ENCODE results near the gene TMEM203. TPM values are rescaled to one million over a fixed set of nuclear protein-coding genes. Genes with fewer than 3 reads are reported as not detected.

Gene TMEM203
- total and polyA plus RNA-seq, 2 of the 13 experiments (the other 11 are each of a cell fraction or from before 2014, with no cell fraction given) = 23.4 to 36.7 TPM

DNA sequence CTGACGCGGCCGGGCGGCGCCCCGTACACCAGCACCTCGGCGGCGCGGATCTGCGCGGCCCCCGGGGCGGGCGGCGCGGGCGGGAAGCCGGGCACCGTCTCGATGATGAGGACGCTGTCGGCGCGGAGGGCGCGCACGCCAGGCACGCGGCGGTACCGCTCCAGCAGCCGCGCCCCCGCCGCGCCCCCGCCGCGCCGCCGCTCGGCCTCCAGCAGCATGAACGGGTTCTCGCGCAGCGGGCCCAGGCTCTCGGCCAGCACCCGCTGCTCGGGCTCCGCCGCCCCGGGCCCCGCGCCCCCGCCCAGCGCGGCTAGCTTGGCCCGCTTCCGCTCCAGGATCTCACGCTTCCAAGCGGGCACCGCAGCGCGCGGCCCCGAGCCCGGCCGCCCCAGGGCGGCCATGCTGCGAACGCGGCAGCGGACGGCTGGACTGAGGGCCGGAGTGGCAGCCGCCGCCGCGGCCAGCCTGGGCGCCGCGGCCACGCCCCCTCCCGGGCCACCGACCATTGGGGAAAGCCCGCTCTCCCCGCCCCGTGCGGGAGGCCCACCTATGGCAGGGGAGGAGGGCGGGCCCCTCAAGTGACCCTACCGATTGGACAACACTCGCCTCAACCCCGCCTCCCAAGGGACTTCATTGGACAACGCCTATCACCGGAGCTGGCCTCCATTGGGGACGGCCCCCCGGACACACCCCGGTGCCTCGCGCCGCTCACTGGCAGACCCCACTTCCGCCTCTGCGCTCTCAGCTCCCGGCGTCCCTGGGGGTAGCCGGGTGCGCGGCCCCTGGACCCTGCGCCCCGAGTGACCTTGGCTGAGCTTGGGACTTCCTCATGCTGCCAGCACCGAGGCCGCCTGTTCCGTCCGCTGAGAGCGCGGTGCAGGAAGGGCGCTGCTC lies 4.9 kb downstream of the TMEM203 start, which contains the start of gene TPRN (continued):
- TF ChIP-seq ZMAT3 (CRISPR knock-in tag; conservative IDR thresholded peaks at IDR 0.05) (peak; percentile 95), KLF11 (CRISPR knock-in tag; IDR thresholded peaks at IDR 0.05) (no peak; the same call in 1 of the 2 replicates), BORCS8-MEF2B (CRISPR knock-in tag; IDR thresholded peaks at IDR 0.05) (no peak), SRF (IDR thresholded peaks at IDR 0.05; ENCODE audit: low read depth, low read length) (no peak), ZNF160 (CRISPR knock-in tag; IDR thresholded peaks at IDR 0.05) (peak; percentile 30; the same call in 1 of the 2 replicates), ZFP90 (CRISPR knock-in tag; IDR thresholded peaks at IDR 0.05; ENCODE audit: borderline replicate concordance) (peak; percentile 63; the same call in 1 of the 2 replicates), ZBTB7A (CRISPR knock-in tag; IDR thresholded peaks at IDR 0.05) (peak; percentile 85; the same call in 1 of the 2 replicates), JDP2 (CRISPR knock-in tag; IDR thresholded peaks at IDR 0.05; ENCODE audit: borderline replicate concordance) (no peak), TOE1 (CRISPR knock-in tag; IDR thresholded peaks at IDR 0.05) (0 out of 2 replicates have a peak, but pooled peaks have one; percentile 67), SRY (CRISPR knock-in tag; IDR thresholded peaks at IDR 0.05) (peak; percentile 60; the same call in 1 of the 2 replicates), KDM3A (CRISPR knock-in tag; IDR thresholded peaks at IDR 0.05; ENCODE audit: low read depth) (peak; percentile 78; the same call in 1 of the 2 replicates), ZNF883 (CRISPR knock-in tag; IDR thresholded peaks at IDR 0.05; ENCODE audit: not compliant biosample characterization) (peak; percentile 65), ZSCAN29 (CRISPR knock-in tag; conservative IDR thresholded peaks at IDR 0.05) (0 out of 2 replicates have a peak, but pooled peaks have one; percentile 50), TP53 (CRISPR knock-in tag; conservative IDR thresholded peaks at IDR 0.05) (no peak), ZNF180 (CRISPR knock-in tag; IDR thresholded peaks at IDR 0.05; ENCODE audit: borderline replicate concordance, low read depth) (no peak), SP2 (CRISPR knock-in tag; IDR thresholded peaks at IDR 0.05) (peak; percentile 96), ZNF737 (CRISPR knock-in tag; IDR thresholded peaks at IDR 0.05; ENCODE audit: borderline replicate concordance) (no peak), HDAC6 (IDR thresholded peaks at IDR 0.05; ENCODE audit: low read depth, low read length) (no peak)
- TF ChIP-seq, protein P1, sequence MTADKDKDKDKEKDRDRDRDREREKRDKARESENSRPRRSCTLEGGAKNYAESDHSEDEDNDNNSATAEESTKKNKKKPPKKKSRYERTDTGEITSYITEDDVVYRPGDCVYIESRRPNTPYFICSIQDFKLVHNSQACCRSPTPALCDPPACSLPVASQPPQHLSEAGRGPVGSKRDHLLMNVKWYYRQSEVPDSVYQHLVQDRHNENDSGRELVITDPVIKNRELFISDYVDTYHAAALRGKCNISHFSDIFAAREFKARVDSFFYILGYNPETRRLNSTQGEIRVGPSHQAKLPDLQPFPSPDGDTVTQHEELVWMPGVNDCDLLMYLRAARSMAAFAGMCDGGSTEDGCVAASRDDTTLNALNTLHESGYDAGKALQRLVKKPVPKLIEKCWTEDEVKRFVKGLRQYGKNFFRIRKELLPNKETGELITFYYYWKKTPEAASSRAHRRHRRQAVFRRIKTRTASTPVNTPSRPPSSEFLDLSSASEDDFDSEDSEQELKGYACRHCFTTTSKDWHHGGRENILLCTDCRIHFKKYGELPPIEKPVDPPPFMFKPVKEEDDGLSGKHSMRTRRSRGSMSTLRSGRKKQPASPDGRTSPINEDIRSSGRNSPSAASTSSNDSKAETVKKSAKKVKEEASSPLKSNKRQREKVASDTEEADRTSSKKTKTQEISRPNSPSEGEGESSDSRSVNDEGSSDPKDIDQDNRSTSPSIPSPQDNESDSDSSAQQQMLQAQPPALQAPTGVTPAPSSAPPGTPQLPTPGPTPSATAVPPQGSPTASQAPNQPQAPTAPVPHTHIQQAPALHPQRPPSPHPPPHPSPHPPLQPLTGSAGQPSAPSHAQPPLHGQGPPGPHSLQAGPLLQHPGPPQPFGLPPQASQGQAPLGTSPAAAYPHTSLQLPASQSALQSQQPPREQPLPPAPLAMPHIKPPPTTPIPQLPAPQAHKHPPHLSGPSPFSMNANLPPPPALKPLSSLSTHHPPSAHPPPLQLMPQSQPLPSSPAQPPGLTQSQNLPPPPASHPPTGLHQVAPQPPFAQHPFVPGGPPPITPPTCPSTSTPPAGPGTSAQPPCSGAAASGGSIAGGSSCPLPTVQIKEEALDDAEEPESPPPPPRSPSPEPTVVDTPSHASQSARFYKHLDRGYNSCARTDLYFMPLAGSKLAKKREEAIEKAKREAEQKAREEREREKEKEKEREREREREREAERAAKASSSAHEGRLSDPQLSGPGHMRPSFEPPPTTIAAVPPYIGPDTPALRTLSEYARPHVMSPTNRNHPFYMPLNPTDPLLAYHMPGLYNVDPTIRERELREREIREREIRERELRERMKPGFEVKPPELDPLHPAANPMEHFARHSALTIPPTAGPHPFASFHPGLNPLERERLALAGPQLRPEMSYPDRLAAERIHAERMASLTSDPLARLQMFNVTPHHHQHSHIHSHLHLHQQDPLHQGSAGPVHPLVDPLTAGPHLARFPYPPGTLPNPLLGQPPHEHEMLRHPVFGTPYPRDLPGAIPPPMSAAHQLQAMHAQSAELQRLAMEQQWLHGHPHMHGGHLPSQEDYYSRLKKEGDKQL (CRISPR knock-in tag; IDR thresholded peaks at IDR 0.05; ENCODE audit: low read depth) = no peak
- TF ChIP-seq, protein P2, sequence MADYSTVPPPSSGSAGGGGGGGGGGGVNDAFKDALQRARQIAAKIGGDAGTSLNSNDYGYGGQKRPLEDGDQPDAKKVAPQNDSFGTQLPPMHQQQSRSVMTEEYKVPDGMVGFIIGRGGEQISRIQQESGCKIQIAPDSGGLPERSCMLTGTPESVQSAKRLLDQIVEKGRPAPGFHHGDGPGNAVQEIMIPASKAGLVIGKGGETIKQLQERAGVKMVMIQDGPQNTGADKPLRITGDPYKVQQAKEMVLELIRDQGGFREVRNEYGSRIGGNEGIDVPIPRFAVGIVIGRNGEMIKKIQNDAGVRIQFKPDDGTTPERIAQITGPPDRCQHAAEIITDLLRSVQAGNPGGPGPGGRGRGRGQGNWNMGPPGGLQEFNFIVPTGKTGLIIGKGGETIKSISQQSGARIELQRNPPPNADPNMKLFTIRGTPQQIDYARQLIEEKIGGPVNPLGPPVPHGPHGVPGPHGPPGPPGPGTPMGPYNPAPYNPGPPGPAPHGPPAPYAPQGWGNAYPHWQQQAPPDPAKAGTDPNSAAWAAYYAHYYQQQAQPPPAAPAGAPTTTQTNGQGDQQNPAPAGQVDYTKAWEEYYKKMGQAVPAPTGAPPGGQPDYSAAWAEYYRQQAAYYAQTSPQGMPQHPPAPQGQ (CRISPR knock-in tag; IDR thresholded peaks at IDR 0.05; ENCODE audit: borderline replicate concordance) = no peak
- TF ChIP-seq, protein P3, sequence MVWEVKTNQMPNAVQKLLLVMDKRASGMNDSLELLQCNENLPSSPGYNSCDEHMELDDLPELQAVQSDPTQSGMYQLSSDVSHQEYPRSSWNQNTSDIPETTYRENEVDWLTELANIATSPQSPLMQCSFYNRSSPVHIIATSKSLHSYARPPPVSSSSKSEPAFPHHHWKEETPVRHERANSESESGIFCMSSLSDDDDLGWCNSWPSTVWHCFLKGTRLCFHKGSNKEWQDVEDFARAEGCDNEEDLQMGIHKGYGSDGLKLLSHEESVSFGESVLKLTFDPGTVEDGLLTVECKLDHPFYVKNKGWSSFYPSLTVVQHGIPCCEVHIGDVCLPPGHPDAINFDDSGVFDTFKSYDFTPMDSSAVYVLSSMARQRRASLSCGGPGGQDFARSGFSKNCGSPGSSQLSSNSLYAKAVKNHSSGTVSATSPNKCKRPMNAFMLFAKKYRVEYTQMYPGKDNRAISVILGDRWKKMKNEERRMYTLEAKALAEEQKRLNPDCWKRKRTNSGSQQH (CRISPR knock-in tag; IDR thresholded peaks at IDR 0.05; ENCODE audit: low read depth) = peak; percentile 68; the same call in 1 of the 2 replicates
